ENCODE measurements around the gene MAP4K4. TPM values are rescaled to one million over a fixed set of nuclear protein-coding genes. Genes with fewer than 3 reads are reported as not detected.

Gene MAP4K4
- polyA plus RNA-seq, 4 donors = 68.7 to 84.3 (median 76.3) TPM

Other genes with a start within 250 kb of the MAP4K4 start
- gene RFX8, start 222.6 kb upstream of the MAP4K4 start, polyA plus RNA-seq (ENCODE audit: insufficient read length in 4 of 4) = 1 to 10 TPM in 2 of 4 donors, under 1 TPM in 2; 0.27 to 1.7 (median 0.91) TPM

Data from left renal cortex interstitium (tissue), 4 donors.